Measurements from ENCODE around the gene TSC2. TPM values are rescaled to one million over a fixed set of nuclear protein-coding genes. Genes with fewer than 3 reads are reported as not detected.

TSC2 gene
- total and polyA plus RNA-seq, 4 donors: 23.3 to 51.2 (median 28.7) TPM

GRCh38 chr16:2083876-2084780 is 36.3 kb downstream of the TSC2 start:
- TF ChIP-seq HNF4G (IDR thresholded peaks at IDR 0.05) (no peak), HNF4A (conservative IDR thresholded peaks at IDR 0.05) (no peak), REST (IDR thresholded peaks at IDR 0.05) (no peak), YY1 (IDR thresholded peaks at IDR 0.05) (no peak), SP1 (IDR thresholded peaks at IDR 0.05) (no peak), EGR1 (IDR thresholded peaks at IDR 0.05; ENCODE audit: low read depth in 2 of 2) (no peak)
- TF ChIP-seq, protein P1, sequence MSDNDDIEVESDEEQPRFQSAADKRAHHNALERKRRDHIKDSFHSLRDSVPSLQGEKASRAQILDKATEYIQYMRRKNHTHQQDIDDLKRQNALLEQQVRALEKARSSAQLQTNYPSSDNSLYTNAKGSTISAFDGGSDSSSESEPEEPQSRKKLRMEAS (IDR thresholded peaks at IDR 0.05): no peak
- no peak for DNase-seq (ENCODE audit: low spot score)
- no peak overlapping the region for H3K4me3 ChIP-seq (ENCODE audit: low read depth in 1 of 3, low read length in 3 of 3)
- H3K9me3 ChIP-seq (ENCODE audit: control insufficient read depth in 4 of 4, low read length in 3 of 4): no peaks in the 10 kb centered on the region
- H3K9ac ChIP-seq (ENCODE audit: low read depth in 1 of 2, low read length in 2 of 2): no peak overlapping the region
- no peaks in the 10 kb centered on the region for H3K27me3 ChIP-seq (ENCODE audit: control insufficient read depth in 4 of 4, insufficient read depth in 4 of 4, low read length in 3 of 4)
- peaks cover 2 to 44% (median 13%) of the 10 kb centered on the region in 4 donors for H3K36me3 ChIP-seq (ENCODE audit: control insufficient read depth in 4 of 4, insufficient read depth in 3 of 4, low read depth in 1 of 4, low read length in 3 of 4)
- peaks cover 2 to 52% (median 31%) of the 10 kb centered on the region in 4 donors for H3K4me1 ChIP-seq (ENCODE audit: control insufficient read depth in 4 of 4, insufficient read depth in 4 of 4, low read length in 3 of 4)
- no peak overlapping the region for H3K27ac ChIP-seq (ENCODE audit: low read depth in 1 of 2, low read length in 2 of 2)
- WGBS: 94% methylated on average over 44 of the region's 44 CpGs

DNA sequence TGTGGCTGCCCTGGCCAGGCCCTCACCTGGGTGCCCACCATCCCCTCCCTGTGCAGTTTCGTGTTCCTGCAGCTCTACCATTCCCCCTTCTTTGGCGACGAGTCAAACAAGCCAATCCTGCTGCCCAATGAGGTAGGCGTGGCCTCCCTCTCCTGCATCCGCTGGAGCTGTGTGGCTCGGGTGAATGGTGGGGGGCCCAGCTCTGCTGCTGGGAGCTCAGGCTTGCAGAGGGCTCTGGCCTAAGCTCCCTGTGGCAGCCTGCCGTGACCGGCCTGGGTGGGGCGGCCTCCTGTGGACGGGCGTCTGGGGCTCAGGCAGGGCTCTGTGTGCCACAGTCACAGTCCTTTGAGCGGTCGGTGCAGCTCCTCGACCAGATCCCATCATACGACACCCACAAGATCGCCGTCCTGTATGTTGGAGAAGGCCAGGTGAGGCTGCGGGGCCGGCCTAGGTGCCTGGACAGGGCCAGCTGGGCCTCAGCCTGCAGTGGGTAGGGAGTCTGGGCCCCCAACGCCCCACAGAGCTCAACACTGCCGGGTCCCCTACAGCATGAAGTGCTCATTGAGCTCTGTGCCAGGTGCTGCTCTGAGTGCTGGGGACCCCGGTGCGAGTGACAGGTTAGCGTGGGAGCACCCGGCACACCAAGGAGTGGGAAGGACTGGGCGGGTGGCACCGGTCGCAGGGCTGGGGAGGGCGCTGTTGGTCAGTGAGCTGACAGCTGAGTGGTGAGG is 37.3 kb downstream of the TSC2 start:
- no peak for DNase-seq (ENCODE audit: low spot score)
- peaks cover 7 to 62% (median 41%) of the 10 kb centered on the region in 4 donors for H3K4me1 ChIP-seq (ENCODE audit: control insufficient read depth in 4 of 4, insufficient read depth in 4 of 4, low read length in 3 of 4)
- H3K36me3 ChIP-seq (ENCODE audit: control insufficient read depth in 4 of 4, insufficient read depth in 3 of 4, low read depth in 1 of 4, low read length in 3 of 4): peaks cover 2 to 36% (median 12%) of the 10 kb centered on the region in 4 donors
- H3K9ac ChIP-seq (ENCODE audit: low read depth in 1 of 2, low read length in 2 of 2): no peak overlapping the region
- no peaks in the 10 kb centered on the region for H3K27me3 ChIP-seq (ENCODE audit: control insufficient read depth in 4 of 4, insufficient read depth in 4 of 4, low read length in 3 of 4)
- H3K27ac ChIP-seq (ENCODE audit: low read depth in 1 of 2, low read length in 2 of 2): no peak overlapping the region
- H3K9me3 ChIP-seq (ENCODE audit: control insufficient read depth in 4 of 4, low read length in 3 of 4): no peaks in the 10 kb centered on the region
- WGBS: 94% methylated on average over 29 of the region's 29 CpGs
- H3K4me3 ChIP-seq (ENCODE audit: low read depth in 1 of 3, low read length in 3 of 3): no peak overlapping the region
- TF ChIP-seq, protein P1 (IDR thresholded peaks at IDR 0.05): no peak
- no peak for TF ChIP-seq HNF4A (conservative IDR thresholded peaks at IDR 0.05)
- TF ChIP-seq YY1 (IDR thresholded peaks at IDR 0.05): no peak
- no peak for TF ChIP-seq REST (IDR thresholded peaks at IDR 0.05)
- TF ChIP-seq ZBTB33 (IDR thresholded peaks at IDR 0.05): no peak
- TF ChIP-seq TAF1 (conservative IDR thresholded peaks at IDR 0.05): no peak
- no peak for TF ChIP-seq NR2F2 (IDR thresholded peaks at IDR 0.05)
- no peak for TF ChIP-seq HNF4G (IDR thresholded peaks at IDR 0.05)
- no peak for TF ChIP-seq FOXA2 (IDR thresholded peaks at IDR 0.05)
- TF ChIP-seq RAD21 (IDR thresholded peaks at IDR 0.05): no peak
- no peak for TF ChIP-seq FOXA1 (IDR thresholded peaks at IDR 0.05)
- no peak for TF ChIP-seq SP1 (IDR thresholded peaks at IDR 0.05)
- TF ChIP-seq EGR1 (IDR thresholded peaks at IDR 0.05; ENCODE audit: low read depth in 2 of 2): no peak
- TF ChIP-seq GABPA (IDR thresholded peaks at IDR 0.05 in 1 of 2, conservative IDR thresholded peaks at IDR 0.05 in 1 of 2): no peak
- TF ChIP-seq JUND (IDR thresholded peaks at IDR 0.05): no peak
- TF ChIP-seq ATF3 (IDR thresholded peaks at IDR 0.05): no peak

Data from liver (tissue), 9 donors.